T1000 (cell line): ENCODE data around the gene LHFPL2.
"Not testable (repeated sequence)": the region's sequence is repeated elsewhere in the genome, so short reads cannot be mapped to it uniquely, and the experiment has no call there.

ENCODE experiments used
- DNase-seq: peaks from one replicate; lab custom pipeline; 2025; ENCODE audit warnings: mixed read lengths; lab: John Stamatoyannopoulos, UW

Gene LHFPL2

GRCh38 chr5:78648359-78649210 is at the start of gene LHFPL2:
TSS of gene LHFPL2 (minus strand) at chr5:78648772. CDS start at chr5:78510213, 138,559 bp downstream.
- DNase-seq = peak; percentile 34

DNA sequence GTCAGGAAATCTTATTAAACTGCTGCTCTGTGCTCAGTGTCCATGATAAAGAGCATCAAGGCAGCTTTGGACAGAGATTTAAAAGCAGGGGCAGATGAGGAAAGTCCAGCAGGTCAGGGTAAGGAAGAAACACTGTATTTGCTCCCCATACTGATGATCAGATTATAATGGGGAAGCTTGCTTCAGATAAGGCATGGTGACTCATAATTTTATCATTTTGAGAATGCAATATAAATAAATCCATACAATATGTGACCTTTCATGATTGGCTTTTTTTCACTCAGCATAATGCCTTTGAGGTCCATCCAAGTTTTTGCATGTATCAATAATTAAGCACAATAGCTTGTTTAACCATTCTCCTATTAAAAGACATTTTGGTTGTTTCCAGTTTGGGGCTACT is 48.1 kb upstream of the LHFPL2 start:
- DNase-seq = no peak

- DNase-seq = not testable (repeated sequence)
These were observed 47.5 kb upstream of the LHFPL2 start for GRCh38 chr5:78696052-78696451.

GRCh38 chr5:78693339-78693738 is 44.8 kb upstream of the LHFPL2 start:
- no peak for DNase-seq

GRCh38 chr5:78691084-78691960 is 42.8 kb upstream of the LHFPL2 start:
- DNase-seq = no peak

DNA sequence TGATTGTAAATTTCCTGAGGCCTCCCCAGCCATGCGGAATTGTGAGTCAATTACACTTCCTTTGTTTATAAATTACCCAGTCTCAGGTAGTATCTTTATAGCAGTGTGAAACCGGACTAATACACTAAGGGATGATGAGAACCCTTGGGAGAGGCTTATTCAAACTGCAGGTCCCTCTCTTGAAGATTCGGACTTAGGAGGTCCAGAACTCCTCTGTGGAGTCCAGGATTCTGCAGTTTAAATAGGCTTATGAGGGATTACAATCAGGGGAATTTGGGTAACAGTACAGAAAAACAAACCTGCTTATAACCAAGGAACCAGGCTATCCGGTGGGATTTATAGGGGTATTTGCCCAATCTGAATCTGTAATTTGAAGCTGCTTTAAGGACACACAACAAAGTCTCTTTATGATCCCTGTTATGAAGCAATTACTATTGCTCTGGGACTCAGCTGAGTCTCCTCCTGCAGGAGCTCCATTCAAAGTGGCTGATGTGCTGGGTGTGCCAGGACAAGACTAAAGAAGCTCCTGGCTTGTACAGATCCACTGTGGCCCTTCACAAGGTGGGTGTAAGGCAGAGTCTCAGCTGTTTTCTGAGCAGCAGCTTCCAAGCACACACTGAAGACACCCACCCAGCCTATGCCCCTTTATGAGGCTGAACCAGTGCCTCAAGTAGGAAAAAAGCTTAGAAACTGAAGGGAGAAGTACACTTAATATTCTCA is 41.8 kb upstream of the LHFPL2 start:
- DNase-seq = no peak

DNA sequence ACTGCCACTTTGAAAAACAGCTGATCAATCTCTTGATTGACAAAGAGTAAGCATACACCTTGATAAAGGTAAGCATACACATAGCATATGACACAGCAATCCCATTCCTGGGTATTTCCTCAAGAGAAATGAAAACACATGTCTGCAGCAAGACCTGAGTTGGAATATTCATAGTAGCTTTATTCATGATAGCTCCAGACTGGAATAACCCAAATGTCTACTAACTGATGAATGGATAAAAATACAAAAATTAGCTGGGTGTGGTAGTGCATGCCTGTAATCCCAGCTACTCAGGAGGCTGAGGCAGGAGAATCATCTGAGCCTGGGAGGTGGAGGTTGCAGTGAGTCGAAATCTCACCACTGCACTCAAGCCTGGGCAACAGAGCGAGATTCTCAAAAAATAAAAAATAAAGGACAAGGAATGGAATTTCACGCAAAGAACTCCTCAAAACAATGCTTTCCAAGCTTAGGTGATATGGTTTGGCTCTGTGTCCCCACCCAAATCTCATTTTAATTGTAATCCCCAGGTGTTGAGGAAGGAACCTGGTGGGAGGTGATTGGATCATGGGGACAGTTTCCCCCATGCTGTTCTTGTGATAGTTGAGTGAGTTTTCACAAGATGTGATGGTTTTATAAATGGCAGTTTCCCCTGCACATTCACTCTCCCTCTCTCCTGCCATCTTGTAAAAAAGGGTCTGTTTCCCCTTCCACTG is 41.1 kb upstream of the LHFPL2 start:
- DNase-seq = no peak

GRCh38 chr5:78687514-78687913 is 38.9 kb upstream of the LHFPL2 start:
- not testable (repeated sequence) for DNase-seq

- DNase-seq = not testable (repeated sequence)
These were observed 35.3 kb upstream of the LHFPL2 start for GRCh38 chr5:78683905-78684304.

DNA sequence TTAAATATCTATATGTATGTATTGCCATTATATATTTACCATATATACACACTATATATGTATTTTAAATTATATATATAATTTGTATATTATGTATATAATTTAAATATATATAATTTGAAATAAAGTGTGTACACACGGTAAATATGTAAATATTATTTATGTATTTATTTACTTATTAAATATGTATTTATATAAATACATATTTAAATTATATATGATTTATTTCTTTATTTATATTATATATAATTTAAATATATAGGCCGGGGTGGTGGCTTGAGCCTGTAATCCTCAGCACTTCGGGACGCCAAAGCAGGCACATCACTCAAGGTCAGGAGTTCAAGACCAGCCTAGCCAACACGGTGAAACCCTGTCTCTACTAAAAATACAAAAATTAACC is 31.3 kb upstream of the LHFPL2 start:
- no peak for DNase-seq

- DNase-seq = peak; percentile 39
These were observed 29.5 kb upstream of the LHFPL2 start for GRCh38 chr5:78677777-78678668.

DNA sequence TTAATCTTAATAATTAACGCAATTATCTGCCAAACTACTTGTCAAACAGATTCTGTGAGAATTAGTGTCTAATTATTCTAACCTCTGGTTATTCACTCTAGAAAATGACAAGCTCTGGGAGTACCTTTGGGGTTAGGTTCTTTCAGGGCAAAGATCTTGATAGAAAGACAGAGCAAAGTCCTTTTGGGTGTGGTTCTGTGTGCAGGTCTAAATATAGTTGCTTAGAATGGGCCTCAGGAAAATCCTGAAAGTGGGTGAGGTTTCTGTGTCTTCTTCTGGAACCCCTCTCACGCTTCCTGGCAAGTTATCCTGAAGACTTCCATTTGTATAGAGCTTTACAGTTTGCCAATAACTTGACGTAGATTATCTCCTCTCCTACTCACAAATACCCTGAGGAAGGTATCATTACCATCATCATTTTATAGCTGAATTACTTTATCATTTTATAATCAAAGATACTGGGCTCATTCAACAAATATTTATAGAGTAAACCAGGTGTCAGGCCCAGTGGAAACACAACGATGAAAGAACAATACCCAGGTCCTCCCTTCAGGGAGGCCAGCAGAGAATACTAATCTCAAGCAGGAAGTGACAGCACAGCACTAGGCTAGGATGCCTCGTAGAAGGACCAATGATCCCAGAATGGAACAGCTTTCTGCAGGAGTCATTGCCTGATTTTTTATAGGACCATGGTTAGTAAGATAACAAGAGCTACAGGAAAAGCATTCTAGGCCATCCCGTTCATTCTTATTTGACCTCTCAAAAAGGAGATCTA is 27.6 kb upstream of the LHFPL2 start:
- no peak for DNase-seq

GRCh38 chr5:78673827-78674226 is 25.3 kb upstream of the LHFPL2 start:
- DNase-seq = not testable (repeated sequence)

DNA sequence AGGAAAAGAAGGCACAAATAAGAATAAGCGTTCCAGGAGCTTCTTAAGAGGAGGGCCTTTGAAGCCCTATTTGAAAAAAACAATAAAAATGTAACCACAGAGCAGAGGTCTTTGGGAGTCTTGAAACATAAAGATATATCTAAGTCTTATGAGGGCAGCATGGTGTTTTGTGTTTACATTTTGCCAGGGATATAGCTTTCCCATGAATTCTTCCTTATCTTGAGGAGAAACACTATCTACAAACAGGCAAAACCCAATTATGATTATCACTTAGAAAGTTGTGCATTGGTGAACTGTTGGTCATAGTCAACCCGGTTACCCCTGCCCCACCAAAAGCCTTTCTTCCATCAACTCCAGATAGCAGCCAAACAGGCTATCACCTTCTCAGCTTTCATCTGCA is 23.6 kb upstream of the LHFPL2 start:
- no peak for DNase-seq

DNA sequence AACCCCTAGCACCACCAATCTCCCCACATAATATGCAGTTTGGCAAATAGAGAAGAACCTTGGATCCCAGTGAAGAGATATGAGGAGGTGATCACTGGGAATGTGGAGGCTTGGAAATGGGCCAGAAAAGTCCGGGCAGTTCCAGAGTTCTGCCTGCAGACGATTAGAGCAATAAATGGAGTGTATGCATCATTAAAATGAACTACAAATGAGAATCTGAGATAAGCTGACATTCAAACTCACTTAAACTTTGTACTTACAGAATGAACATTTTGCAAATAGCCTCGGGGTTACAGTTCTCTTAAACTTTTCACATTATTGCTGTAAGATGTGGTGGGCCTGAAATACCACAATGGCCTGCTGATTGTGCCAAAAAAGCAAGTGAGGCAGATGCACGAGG is 23.0 kb upstream of the LHFPL2 start:
- DNase-seq = no peak

GRCh38 chr5:78670701-78671269 is 22.2 kb upstream of the LHFPL2 start:
- no peak for DNase-seq

DNA sequence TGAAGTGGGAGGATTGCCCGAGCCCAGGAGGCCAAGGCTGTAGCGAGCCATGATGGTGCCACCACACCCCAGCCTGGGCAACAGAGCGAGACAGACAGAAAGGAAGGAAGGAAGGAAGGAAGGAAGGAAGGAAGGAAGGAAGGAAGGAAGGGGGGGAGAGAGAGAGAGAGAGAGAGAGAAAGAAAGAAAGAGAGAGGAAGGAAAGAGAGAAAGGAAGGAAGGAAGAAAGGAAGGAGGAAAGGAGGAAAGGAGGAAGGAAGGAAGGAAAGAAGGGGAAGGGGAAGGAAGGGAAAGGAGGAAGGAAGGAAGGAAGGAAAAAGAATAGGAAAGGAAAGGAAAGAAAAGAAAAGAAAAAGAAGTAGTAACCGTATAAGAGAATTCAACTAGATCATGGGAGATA is 20.8 kb upstream of the LHFPL2 start:
- DNase-seq = no peak

DNA sequence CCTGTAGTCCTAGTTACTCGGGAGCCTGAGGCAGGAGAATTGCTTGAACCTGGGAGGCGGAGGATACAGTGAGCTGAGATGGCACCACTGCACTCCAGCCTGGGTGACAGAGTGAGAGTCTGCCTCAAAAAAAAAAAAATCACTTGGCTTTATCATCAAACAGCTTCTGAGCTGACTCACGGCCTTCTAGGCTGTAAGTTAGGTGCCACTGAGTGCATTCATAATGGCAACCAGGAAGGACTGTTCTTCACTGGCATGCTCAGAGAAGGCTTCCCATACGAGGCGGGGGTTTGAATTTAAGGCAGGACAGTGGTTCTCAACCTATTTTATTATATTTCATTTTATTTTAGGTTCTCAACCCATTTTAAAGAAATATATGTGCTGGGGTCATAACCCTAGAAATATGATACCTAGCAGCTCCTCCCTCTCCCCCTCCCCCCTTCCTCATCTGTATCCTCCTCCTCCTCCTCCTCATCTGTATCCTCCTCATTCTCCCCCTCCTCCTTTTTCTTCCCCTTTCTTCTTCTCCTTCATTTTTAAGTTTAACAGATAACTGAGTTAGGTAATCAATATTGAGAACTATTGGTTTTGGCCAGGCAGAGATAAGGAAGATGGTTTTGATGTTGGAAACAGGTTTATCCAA is 19.0 kb upstream of the LHFPL2 start:
- DNase-seq = no peak

DNA sequence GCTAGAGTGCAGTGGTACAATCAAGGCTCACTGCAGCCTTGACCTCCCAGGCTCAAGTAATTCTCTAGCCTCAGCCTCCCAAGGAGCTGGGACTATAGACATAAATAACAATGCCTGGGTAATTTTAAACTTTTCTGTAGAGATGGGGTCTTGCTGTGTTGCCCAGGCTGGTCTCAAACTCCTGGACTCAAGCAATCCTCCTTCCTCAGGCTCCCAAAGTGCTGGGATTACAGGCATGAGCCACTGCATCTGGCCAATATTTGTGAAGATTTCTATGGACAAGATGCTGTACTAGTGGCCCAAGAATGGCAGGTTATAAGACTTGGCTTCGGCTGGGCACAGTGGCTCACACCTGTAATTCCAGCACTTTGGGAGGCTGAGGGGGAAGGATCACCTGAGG is 18.4 kb upstream of the LHFPL2 start:
- DNase-seq = not testable (repeated sequence)
